K562 (cell line): Measurements from ENCODE around the gene STK17A. TPM values are rescaled to one million over a fixed set of nuclear protein-coding genes. Genes with fewer than 3 reads are reported as not detected.

Source experiments
- C11orf30 ChIP-seq: fragments of 450-650 bp; IDR thresholded peaks from 2 replicates; pipeline ENCODE4 v1.6.1; 2016; ENCODE audit warnings: low read depth, mild to moderate bottlenecking
- CCAR2 ChIP-seq: fragments of 200-400 bp; formaldehyde crosslinking; IDR thresholded peaks from 2 replicates; pipeline ENCODE4 v1.6.1; 2017; ENCODE audit warnings: mild to moderate bottlenecking, low read depth, low read length
- EHMT2 ChIP-seq: fragments of 450-650 bp; IDR thresholded peaks from 2 replicates; pipeline ENCODE4 v1.6.1; 2018; ENCODE audit warnings: antibody characterized with exemption
- ELF1 ChIP-seq: fragments of 200-800 bp; sonication (Bioruptor generic); IDR thresholded peaks from 2 replicates; pipeline ENCODE4 v1.6.1; 2016; ENCODE audit warnings: missing genetic modification characterization, missing compliant biosample characterization
- NRF1 ChIP-seq, 2 experiments: fragments of 450-650 bp; IDR thresholded peaks in 1 of 2; conservative IDR thresholded peaks in 1 of 2; 2 replicates each; pipeline ENCODE4 v1.6.1; 2014; ENCODE audit warnings: mild to moderate bottlenecking in 2 of 2
- POLR3A ChIP-seq: IDR thresholded peaks from 2 replicates; pipeline ENCODE4 v1.6.1; 2011; ENCODE audit warnings: borderline replicate concordance, mild to moderate bottlenecking, moderate library complexity; ENCODE audit not compliant: insufficient read length, insufficient read depth; ENCODE audit errors: extremely low read depth
- RNF2 ChIP-seq: sonication (generic); IDR thresholded peaks from 2 replicates; pipeline ENCODE4 v1.6.1; 2016
- TEAD2 ChIP-seq: fragments of 450-650 bp; IDR thresholded peaks from 2 replicates; pipeline ENCODE4 v1.6.1; 2016; ENCODE audit warnings: missing genetic modification characterization, control low read depth, missing compliant biosample characterization
- TFE3 ChIP-seq: fragments of 450-650 bp; formaldehyde crosslinking; IDR thresholded peaks from 2 replicates; pipeline ENCODE4 v1.4.0; 2020; ENCODE audit warnings: mild to moderate bottlenecking, mixed read lengths
- TRIM25 ChIP-seq: fragments of 450-650 bp; IDR thresholded peaks from 2 replicates; pipeline ENCODE4 v1.7.0; 2016; ENCODE audit warnings: borderline replicate concordance
- ZNF175 ChIP-seq: fragments of 200-800 bp; sonication (Bioruptor generic); IDR thresholded peaks from 2 replicates; pipeline ENCODE4 v1.6.1; 2016; ENCODE audit warnings: low read depth, mild to moderate bottlenecking, missing genetic modification characterization, missing compliant biosample characterization
- polyA plus RNA-seq, 8 experiments: library from polyadenylated mRNA; depleted of rRNA in 4 of 8; stranded (reverse) in 5 of 8; unstranded in 3 of 8; fragments of >200 nt; fragmentation: Nextera tagmentation in 2 of 8; fragmentation: Illumina TruSeq in 1 of 8; extraction: Ambion mirVana in 2 of 8; extraction: Trizol in 1 of 8; gene quantifications; 2 replicates each; pipeline versions ENCODE4 v1.2.1 to v1.2.3, GENCODE V29; 2011 to 2014; ENCODE audit warnings: inconsistent platforms in 1 of 8, missing spikeins in 1 of 8
- total RNA-seq, 7 experiments: library from RNA; depleted of rRNA in 6 of 7; stranded (reverse); fragments of >200 nt in 6 of 7; fragmentation: Illumina TruSeq in 2 of 7; extraction: Trizol in 2 of 7; gene quantifications; 2 replicates each; pipeline versions ENCODE4 v1.2.1 to v1.2.3, GENCODE V29; 2011 to 2021; ENCODE audit warnings: low replicate concordance in 1 of 7
- TF ChIP-seq, protein P1 (sequence below), 2 experiments: fragments of 450-650 bp; IDR thresholded peaks; 2 replicates each; pipeline ENCODE4 v1.6.1; 2018; ENCODE audit warnings: mild to moderate bottlenecking in 2 of 2, low read depth in 1 of 2; ENCODE audit not compliant: partially characterized antibody in 2 of 2
- TF ChIP-seq, protein P2 (sequence below): fragments of 450-650 bp; IDR thresholded peaks from 2 replicates; pipeline ENCODE4 v1.7.1; 2018; ENCODE audit warnings: mild to moderate bottlenecking, low read depth; ENCODE audit not compliant: partially characterized antibody

STK17A gene
- total and polyA plus RNA-seq, 9 of the 15 experiments (the other 6 are each of a cell fraction or from before 2014, with no cell fraction given), result 3.4 to 16.3 (median 13.2) TPM

DNA sequence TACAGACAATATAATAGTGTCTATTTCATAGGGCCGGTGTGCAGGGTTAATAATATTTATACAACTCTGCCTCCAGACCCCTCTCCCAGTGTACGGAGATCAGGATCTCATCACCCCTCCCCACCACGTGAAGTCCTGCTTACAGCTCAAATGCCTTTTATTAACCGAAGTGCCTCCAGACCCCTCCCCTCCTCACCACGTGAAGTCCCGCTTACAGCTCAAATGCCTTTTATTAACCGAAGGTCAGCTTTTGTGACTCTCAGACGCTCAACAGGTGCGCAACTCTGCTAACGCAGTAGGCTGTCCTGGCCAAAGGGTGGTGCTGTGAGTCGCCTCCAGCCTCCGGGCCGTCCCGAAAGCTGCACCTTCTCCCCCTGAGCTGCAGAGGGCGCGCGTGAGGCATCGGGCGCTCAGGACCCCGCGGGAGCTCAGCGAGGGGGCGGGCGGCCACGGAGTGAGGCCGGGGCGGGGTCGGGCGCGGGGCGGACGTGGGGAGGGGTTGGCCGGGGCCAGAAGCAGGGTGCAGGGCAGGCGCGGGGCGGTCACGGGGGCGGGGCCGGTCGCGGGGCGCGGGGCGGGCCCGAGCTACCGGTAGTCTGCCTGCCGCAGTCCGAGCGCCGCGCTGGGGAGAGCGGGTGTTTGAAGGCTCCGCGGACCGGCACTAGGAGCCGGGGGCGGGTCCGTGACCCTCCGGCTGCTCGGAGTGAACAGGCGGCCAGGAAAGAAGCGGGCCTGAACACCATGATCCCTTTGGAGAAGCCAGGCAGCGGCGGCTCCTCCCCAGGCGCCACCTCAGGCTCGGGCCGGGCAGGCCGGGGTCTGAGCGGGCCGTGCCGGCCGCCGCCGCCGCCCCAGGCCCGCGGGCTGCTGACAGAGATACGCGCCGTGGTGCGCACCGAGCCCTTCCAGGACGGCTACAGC lies at the start of gene STK17A (continued):
- TF ChIP-seq TRIM25 (no peak), NRF1 (conservative IDR thresholded peaks at IDR 0.05 in 1 of 2, IDR thresholded peaks at IDR 0.05 in 1 of 2) (peak; percentile 78 to 81), TEAD2 (tag) (no peak), ZNF175 (CRISPR knock-in tag) (no peak), TFE3 (CRISPR knock-in tag) (no peak), ELF1 (tag) (no peak), POLR3A (no peak), EHMT2 (no peak), CCAR2 (no peak), C11orf30 (no peak), RNF2 (no peak)
- TF ChIP-seq, protein P1, sequence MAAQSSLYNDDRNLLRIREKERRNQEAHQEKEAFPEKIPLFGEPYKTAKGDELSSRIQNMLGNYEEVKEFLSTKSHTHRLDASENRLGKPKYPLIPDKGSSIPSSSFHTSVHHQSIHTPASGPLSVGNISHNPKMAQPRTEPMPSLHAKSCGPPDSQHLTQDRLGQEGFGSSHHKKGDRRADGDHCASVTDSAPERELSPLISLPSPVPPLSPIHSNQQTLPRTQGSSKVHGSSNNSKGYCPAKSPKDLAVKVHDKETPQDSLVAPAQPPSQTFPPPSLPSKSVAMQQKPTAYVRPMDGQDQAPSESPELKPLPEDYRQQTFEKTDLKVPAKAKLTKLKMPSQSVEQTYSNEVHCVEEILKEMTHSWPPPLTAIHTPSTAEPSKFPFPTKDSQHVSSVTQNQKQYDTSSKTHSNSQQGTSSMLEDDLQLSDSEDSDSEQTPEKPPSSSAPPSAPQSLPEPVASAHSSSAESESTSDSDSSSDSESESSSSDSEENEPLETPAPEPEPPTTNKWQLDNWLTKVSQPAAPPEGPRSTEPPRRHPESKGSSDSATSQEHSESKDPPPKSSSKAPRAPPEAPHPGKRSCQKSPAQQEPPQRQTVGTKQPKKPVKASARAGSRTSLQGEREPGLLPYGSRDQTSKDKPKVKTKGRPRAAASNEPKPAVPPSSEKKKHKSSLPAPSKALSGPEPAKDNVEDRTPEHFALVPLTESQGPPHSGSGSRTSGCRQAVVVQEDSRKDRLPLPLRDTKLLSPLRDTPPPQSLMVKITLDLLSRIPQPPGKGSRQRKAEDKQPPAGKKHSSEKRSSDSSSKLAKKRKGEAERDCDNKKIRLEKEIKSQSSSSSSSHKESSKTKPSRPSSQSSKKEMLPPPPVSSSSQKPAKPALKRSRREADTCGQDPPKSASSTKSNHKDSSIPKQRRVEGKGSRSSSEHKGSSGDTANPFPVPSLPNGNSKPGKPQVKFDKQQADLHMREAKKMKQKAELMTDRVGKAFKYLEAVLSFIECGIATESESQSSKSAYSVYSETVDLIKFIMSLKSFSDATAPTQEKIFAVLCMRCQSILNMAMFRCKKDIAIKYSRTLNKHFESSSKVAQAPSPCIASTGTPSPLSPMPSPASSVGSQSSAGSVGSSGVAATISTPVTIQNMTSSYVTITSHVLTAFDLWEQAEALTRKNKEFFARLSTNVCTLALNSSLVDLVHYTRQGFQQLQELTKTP (IDR thresholded peaks at IDR 0.05; ENCODE audit: low read depth in 1 of 2, partially characterized antibody in 2 of 2), result no peak
- TF ChIP-seq, protein P2, sequence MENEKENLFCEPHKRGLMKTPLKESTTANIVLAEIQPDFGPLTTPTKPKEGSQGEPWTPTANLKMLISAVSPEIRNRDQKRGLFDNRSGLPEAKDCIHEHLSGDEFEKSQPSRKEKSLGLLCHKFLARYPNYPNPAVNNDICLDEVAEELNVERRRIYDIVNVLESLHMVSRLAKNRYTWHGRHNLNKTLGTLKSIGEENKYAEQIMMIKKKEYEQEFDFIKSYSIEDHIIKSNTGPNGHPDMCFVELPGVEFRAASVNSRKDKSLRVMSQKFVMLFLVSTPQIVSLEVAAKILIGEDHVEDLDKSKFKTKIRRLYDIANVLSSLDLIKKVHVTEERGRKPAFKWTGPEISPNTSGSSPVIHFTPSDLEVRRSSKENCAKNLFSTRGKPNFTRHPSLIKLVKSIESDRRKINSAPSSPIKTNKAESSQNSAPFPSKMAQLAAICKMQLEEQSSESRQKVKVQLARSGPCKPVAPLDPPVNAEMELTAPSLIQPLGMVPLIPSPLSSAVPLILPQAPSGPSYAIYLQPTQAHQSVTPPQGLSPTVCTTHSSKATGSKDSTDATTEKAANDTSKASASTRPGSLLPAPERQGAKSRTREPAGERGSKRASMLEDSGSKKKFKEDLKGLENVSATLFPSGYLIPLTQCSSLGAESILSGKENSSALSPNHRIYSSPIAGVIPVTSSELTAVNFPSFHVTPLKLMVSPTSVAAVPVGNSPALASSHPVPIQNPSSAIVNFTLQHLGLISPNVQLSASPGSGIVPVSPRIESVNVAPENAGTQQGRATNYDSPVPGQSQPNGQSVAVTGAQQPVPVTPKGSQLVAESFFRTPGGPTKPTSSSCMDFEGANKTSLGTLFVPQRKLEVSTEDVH, result no peak
